ENCODE results near the gene OGFOD1. TPM values are rescaled to one million over a fixed set of nuclear protein-coding genes. Genes with fewer than 3 reads are reported as not detected.

Gene OGFOD1
- total and polyA plus RNA-seq, 12 donors: 8.9 to 41.0 (median 35.8) TPM

DNA sequence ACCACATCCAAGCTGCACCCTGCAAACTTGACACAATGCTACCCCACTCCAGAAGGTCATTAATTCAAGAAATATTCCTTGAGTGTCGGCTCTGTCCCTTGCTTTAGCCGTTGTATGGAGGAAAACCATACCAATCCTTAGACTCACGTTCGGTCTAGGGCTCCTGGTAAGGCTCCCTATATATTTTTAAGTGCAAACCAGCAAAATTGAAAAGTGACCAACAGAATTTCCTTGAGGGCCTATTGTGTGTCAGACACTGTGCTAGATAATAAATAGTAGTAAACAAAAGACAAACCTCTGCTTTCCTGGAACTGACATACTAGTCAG, 68.9 kb downstream of the OGFOD1 start:
- DNase-seq: no peak
- TF ChIP-seq, protein P1, sequence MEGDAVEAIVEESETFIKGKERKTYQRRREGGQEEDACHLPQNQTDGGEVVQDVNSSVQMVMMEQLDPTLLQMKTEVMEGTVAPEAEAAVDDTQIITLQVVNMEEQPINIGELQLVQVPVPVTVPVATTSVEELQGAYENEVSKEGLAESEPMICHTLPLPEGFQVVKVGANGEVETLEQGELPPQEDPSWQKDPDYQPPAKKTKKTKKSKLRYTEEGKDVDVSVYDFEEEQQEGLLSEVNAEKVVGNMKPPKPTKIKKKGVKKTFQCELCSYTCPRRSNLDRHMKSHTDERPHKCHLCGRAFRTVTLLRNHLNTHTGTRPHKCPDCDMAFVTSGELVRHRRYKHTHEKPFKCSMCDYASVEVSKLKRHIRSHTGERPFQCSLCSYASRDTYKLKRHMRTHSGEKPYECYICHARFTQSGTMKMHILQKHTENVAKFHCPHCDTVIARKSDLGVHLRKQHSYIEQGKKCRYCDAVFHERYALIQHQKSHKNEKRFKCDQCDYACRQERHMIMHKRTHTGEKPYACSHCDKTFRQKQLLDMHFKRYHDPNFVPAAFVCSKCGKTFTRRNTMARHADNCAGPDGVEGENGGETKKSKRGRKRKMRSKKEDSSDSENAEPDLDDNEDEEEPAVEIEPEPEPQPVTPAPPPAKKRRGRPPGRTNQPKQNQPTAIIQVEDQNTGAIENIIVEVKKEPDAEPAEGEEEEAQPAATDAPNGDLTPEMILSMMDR (IDR thresholded peaks at IDR 0.05): no peak
- H3K4me3 ChIP-seq: peak overlapping the region; percentile 71 to 99 (median 92)
- 25 to 37% methylated on average over 4 of the region's 4 CpGs for WGBS, 2 donors
- no peaks in the 10 kb centered on the region for H3K9me3 ChIP-seq
- intact Hi-C loops (cut with DNase I): no loop called here
- ATAC-seq: peak in 2 of 8 donors; percentile 15 to 19
- peak overlapping the region; percentile 35 to 94 (median 90) for H3K27ac ChIP-seq
- peaks cover 0 to 51% (median 38%) of the 10 kb centered on the region in 9 donors for H3K4me1 ChIP-seq
- no peaks in the 10 kb centered on the region for H3K36me3 ChIP-seq
- no peaks in the 10 kb centered on the region for H3K27me3 ChIP-seq

GRCh38 chr16:56525236-56525635, 73.9 kb downstream of the OGFOD1 start:
- intact Hi-C loops (cut with DNase I): no loop called here
- Histone ChIP-seq H3K4me1 (peaks cover 0 to 6% (median 4%) of the 10 kb centered on the region in 9 donors), H3K27me3 (peaks cover 0 to 10% (median 0%) of the 10 kb centered on the region in 7 donors), H3K4me3 (no peak overlapping the region), H3K36me3 (no peaks in the 10 kb centered on the region), H3K27ac (no peak overlapping the region), H3K9me3 (no peaks in the 10 kb centered on the region)
- ATAC-seq (no peak), DNase-seq (no peak)
- TF ChIP-seq, protein P1 (IDR thresholded peaks at IDR 0.05): no peak
- 56 to 57% methylated on average over 9 of the region's 9 CpGs for WGBS, 2 donors

Other genes starting within 250 kb of the OGFOD1 start
- gene AMFR, start 26.0 kb upstream of the OGFOD1 start, total RNA-seq: 10 to 100 TPM; 50.6 to 87.9 (median 69.7) TPM
- 10 to 100 TPM; 18.1 to 63.9 TPM for gene AMFR, start 26.0 kb upstream of the OGFOD1 start, polyA plus RNA-seq
- gene NUDT21, start 222 bp upstream of the OGFOD1 start, total RNA-seq: 10 to 100 TPM; 59.2 to 74.7 (median 63.4) TPM
- 10 to 100 TPM in 1 of 2 donors, 1 to 10 TPM in 1; 9.3 to 26.4 TPM for gene NUDT21, start 222 bp upstream of the OGFOD1 start, polyA plus RNA-seq
- 10 to 100 TPM; 37.7 to 75.9 (median 60.1) TPM for gene BBS2, start 68.5 kb downstream of the OGFOD1 start, total RNA-seq
- gene BBS2, start 68.5 kb downstream of the OGFOD1 start, polyA plus RNA-seq: 10 to 100 TPM; 11.7 to 33.0 TPM
- not detected for gene MT4, start 113.5 kb downstream of the OGFOD1 start, total RNA-seq
- gene MT4, start 113.5 kb downstream of the OGFOD1 start, polyA plus RNA-seq: not detected
- 10 to 100 TPM in 1 of 10 donors, 1 to 10 TPM in 9; 1.9 to 11.6 (median 4.1) TPM for gene MT3, start 138.0 kb downstream of the OGFOD1 start, total RNA-seq
- 10 to 100 TPM in 1 of 2 donors, 1 to 10 TPM in 1; 4.4 to 29.8 TPM for gene MT3, start 138.0 kb downstream of the OGFOD1 start, polyA plus RNA-seq
- gene MT2A, start 157.0 kb downstream of the OGFOD1 start, total RNA-seq: 100 to 1,000 TPM in 6 of 10 donors, 10 to 100 TPM in 4; 88.8 to 354 (median 109) TPM
- 100 to 1,000 TPM; 195 to 231 TPM for gene MT2A, start 157.0 kb downstream of the OGFOD1 start, polyA plus RNA-seq
- gene MT1E, start 174.2 kb downstream of the OGFOD1 start, total RNA-seq: 100 to 1,000 TPM in 5 of 10 donors, 10 to 100 TPM in 5; 83.3 to 164 (median 97.0) TPM
- gene MT1E, start 174.2 kb downstream of the OGFOD1 start, polyA plus RNA-seq: 100 to 1,000 TPM in 1 of 2 donors, 10 to 100 TPM in 1; 31.9 to 268 TPM
- 10 to 100 TPM in 1 of 10 donors, 1 to 10 TPM in 5, under 1 TPM in 4; 0.75 to 24.3 (median 1.7) TPM for gene MT1M, start 181.1 kb downstream of the OGFOD1 start, total RNA-seq
- gene MT1M, start 181.1 kb downstream of the OGFOD1 start, polyA plus RNA-seq: 10 to 100 TPM; 11.9 to 25.4 TPM
- 10 to 100 TPM in 1 of 10 donors, 1 to 10 TPM in 5, under 1 TPM in 2, not detected in 2; 0.71 to 67.7 (median 2.6) TPM for gene MT1A, start 187.1 kb downstream of the OGFOD1 start, total RNA-seq
- 100 to 1,000 TPM in 1 of 2 donors, 10 to 100 TPM in 1; 11.1 to 102 TPM for gene MT1A, start 187.1 kb downstream of the OGFOD1 start, polyA plus RNA-seq
- not detected for gene MT1B, start 200.3 kb downstream of the OGFOD1 start, total RNA-seq
- not detected for gene MT1B, start 200.3 kb downstream of the OGFOD1 start, polyA plus RNA-seq
- gene MT1F, start 206.4 kb downstream of the OGFOD1 start, total RNA-seq: 1 to 10 TPM in 9 of 10 donors, under 1 TPM in 1; 0.98 to 7.7 (median 2.4) TPM
- gene MT1F, start 206.4 kb downstream of the OGFOD1 start, polyA plus RNA-seq: 1 to 10 TPM; 2.0 to 2.4 TPM
- gene MT1G, start 216.5 kb downstream of the OGFOD1 start, total RNA-seq: 1 to 10 TPM in 3 of 10 donors, under 1 TPM in 1, not detected in 6; 0.95 to 9.0 (median 1.0) TPM
- 1 to 10 TPM; 3.6 to 3.7 TPM for gene MT1G, start 216.5 kb downstream of the OGFOD1 start, polyA plus RNA-seq
- gene MT1H, start 218.3 kb downstream of the OGFOD1 start, total RNA-seq: 1 to 10 TPM in 1 of 10 donors, not detected in 9; 2.4 TPM
- gene MT1H, start 218.3 kb downstream of the OGFOD1 start, polyA plus RNA-seq: not detected
- gene MT1X, start 230.9 kb downstream of the OGFOD1 start, total RNA-seq: 100 to 1,000 TPM in 4 of 10 donors, 10 to 100 TPM in 6; 15.8 to 616 (median 71.4) TPM
- 100 to 1,000 TPM; 162 to 239 TPM for gene MT1X, start 230.9 kb downstream of the OGFOD1 start, polyA plus RNA-seq